Measurements from ENCODE around the gene DNAH17. TPM values are rescaled to one million over a fixed set of nuclear protein-coding genes. Genes with fewer than 3 reads are reported as not detected.

Gene DNAH17
- total RNA-seq, 1 donor from 2014 or later = 1.3 TPM

GRCh38 chr17:78375401-78376151, 201.6 kb downstream of the DNAH17 start:
- no peak for DNase-seq
- H3K27me3 Mint-ChIP-seq (ENCODE audit: unreplicated experiment) = peaks cover 5% of the 10 kb centered on the region
- H3K4me3 Mint-ChIP-seq (ENCODE audit: unreplicated experiment) = no peak overlapping the region
- H3K9me3 Mint-ChIP-seq (ENCODE audit: unreplicated experiment) = peaks cover 5% of the 10 kb centered on the region
- no peak for TF ChIP-seq CTCF (IDR thresholded peaks at IDR 0.05; ENCODE audit: partially characterized antibody, unreplicated experiment)
- H3K27ac Mint-ChIP-seq (ENCODE audit: unreplicated experiment) = no peak overlapping the region
- no peaks in the 10 kb centered on the region for H3K36me3 Mint-ChIP-seq (ENCODE audit: unreplicated experiment)
- H3K4me1 Mint-ChIP-seq (ENCODE audit: low read depth, unreplicated experiment) = peaks cover 19% of the 10 kb centered on the region

GRCh38 chr17:78374631-78375274, 202.4 kb downstream of the DNAH17 start:
- no peak for DNase-seq
- peak overlapping the region; percentile 49 for H3K27ac Mint-ChIP-seq (ENCODE audit: unreplicated experiment)
- TF ChIP-seq CTCF (IDR thresholded peaks at IDR 0.05; ENCODE audit: partially characterized antibody, unreplicated experiment) = no peak
- H3K4me3 Mint-ChIP-seq (ENCODE audit: unreplicated experiment) = peak overlapping the region; percentile 4
- no peaks in the 10 kb centered on the region for H3K36me3 Mint-ChIP-seq (ENCODE audit: unreplicated experiment)
- H3K27me3 Mint-ChIP-seq (ENCODE audit: unreplicated experiment) = peaks cover 5% of the 10 kb centered on the region
- H3K9me3 Mint-ChIP-seq (ENCODE audit: unreplicated experiment) = peaks cover 4% of the 10 kb centered on the region
- peaks cover 13% of the 10 kb centered on the region for H3K4me1 Mint-ChIP-seq (ENCODE audit: low read depth, unreplicated experiment)

GRCh38 chr17:78374189-78374588, 203.0 kb downstream of the DNAH17 start:
- Mint-ChIP-seq H3K36me3 (ENCODE audit: unreplicated experiment) (no peaks in the 10 kb centered on the region), H3K27ac (ENCODE audit: unreplicated experiment) (peak overlapping the region; percentile 41), H3K27me3 (ENCODE audit: unreplicated experiment) (peaks cover 5% of the 10 kb centered on the region), H3K4me1 (ENCODE audit: low read depth, unreplicated experiment) (peaks cover 12% of the 10 kb centered on the region), H3K9me3 (ENCODE audit: unreplicated experiment) (peaks cover under 1% of the 10 kb centered on the region), H3K4me3 (ENCODE audit: unreplicated experiment) (peak overlapping the region; percentile 4)
- no peak for TF ChIP-seq CTCF (IDR thresholded peaks at IDR 0.05; ENCODE audit: partially characterized antibody, unreplicated experiment)
- no peak for DNase-seq

Other genes starting within 250 kb of the DNAH17 start
- gene SOCS3, start 217.3 kb downstream of the DNAH17 start, total RNA-seq (ENCODE audit: unreplicated experiment) = 3.1 TPM
- gene PGS1, start 198.7 kb downstream of the DNAH17 start, total RNA-seq (ENCODE audit: unreplicated experiment) = 50.2 TPM
- gene CYTH1, start 204.9 kb upstream of the DNAH17 start, total RNA-seq (ENCODE audit: unreplicated experiment) = 57.2 TPM